GM12878 (cell line): ENCODE measurements around the gene TMEM14A. TPM values are rescaled to one million over a fixed set of nuclear protein-coding genes. Genes with fewer than 3 reads are reported as not detected.

Experiments
- ATAC-seq: fragments of 200-7000 bp; cut with Tn5 transposase; 3 replicates; pipeline ENCODE4 v1.9.1; 2020; ENCODE audit warnings: mild to moderate bottlenecking, moderate library complexity
- BruUV-seq: library from RNA; stranded (reverse); fragments of 400-500 nt; replicated peaks from 2 replicates; lab custom pipeline; 2021; lab: Mats Ljungman, UMichigan
- CTCF ChIA-PET: fragments of 300-600 bp; sonication (Branson Sonifier 250); formaldehyde crosslinking; extraction: SDS; loops from one replicate; lab custom pipeline; 2021; ENCODE audit warnings: inconsistent platforms; lab: Yijun Ruan, JAX
- POLR2A ChIA-PET: fragments of 350-600 bp; formaldehyde crosslinking; extraction: SDS; loops from one replicate; lab custom pipeline; 2021; ENCODE audit warnings: inconsistent platforms; lab: Charles Lee
- RAD21 ChIA-PET: fragments of 300-600 bp; sonication (Branson Sonifier 250); formaldehyde crosslinking; loops from one replicate; lab custom pipeline; 2023; ENCODE audit warnings: antibody characterized with exemption; ENCODE audit not compliant: unreplicated experiment; lab: Charles Lee
- SMC1A ChIA-PET: fragments of 300-600 bp; sonication (Branson Sonifier 250); formaldehyde crosslinking; loops from one replicate; lab custom pipeline; 2023; ENCODE audit not compliant: unreplicated experiment, uncharacterized antibody; lab: Charles Lee
- DNase-seq: peaks from one replicate; pipeline ENCODE4 v3.0.0-alpha.2; 2011; ENCODE audit warnings: low read depth, low spot score
- FAIRE-seq: peaks from 3 replicates; lab custom pipeline; 2011; peaks lifted over from hg19 to GRCh38; lab: Jason Lieb, UNC
- H2AFZ ChIP-seq: 2 replicates; pipeline ENCODE4 v1.6.0; 2011; ENCODE audit warnings: low read depth, low read length, control low read depth; ENCODE audit not compliant: control insufficient read depth
- H3K27ac ChIP-seq: 2 replicates; pipeline ENCODE4 v1.5.1; 2011; ENCODE audit warnings: control low read depth; ENCODE audit not compliant: control insufficient read depth, insufficient read depth
- H3K27me3 ChIP-seq, 2 experiments: replicated peaks in 1 of 2; 2 replicates each; pipeline versions ENCODE4 v1.6.0 to v1.6.1; 2011; ENCODE audit warnings: low read length in 1 of 2; ENCODE audit not compliant: control insufficient read depth in 2 of 2, insufficient read depth in 2 of 2
- H3K36me3 ChIP-seq, 2 experiments: 2 replicates each; pipeline ENCODE4 v1.5.1; 2011; ENCODE audit warnings: low read length in 1 of 2; ENCODE audit not compliant: control insufficient read depth in 2 of 2, insufficient read depth in 2 of 2
- H3K4me1 ChIP-seq: 2 replicates; pipeline ENCODE4 v1.6.1; 2011; ENCODE audit warnings: mild to moderate bottlenecking, low read length, moderate library complexity, mixed read lengths; ENCODE audit not compliant: control insufficient read depth, insufficient read depth
- H3K4me2 ChIP-seq: 2 replicates; pipeline ENCODE4 v1.6.0; 2011; ENCODE audit warnings: control low read depth; ENCODE audit not compliant: control insufficient read depth, insufficient read depth
- H3K4me3 ChIP-seq: fragments of 200-600 bp; sonication (generic); 2 replicates; pipeline ENCODE4 v1.5.1; 2016
- H3K79me2 ChIP-seq: 2 replicates; pipeline ENCODE4 v1.6.0; 2011; ENCODE audit warnings: low read length; ENCODE audit not compliant: control insufficient read depth, insufficient read depth
- H3K9ac ChIP-seq: 2 replicates; pipeline ENCODE4 v1.8.0; 2011; ENCODE audit warnings: low read length, control low read depth, mixed read lengths; ENCODE audit not compliant: control insufficient read depth, insufficient read depth
- H3K9me3 ChIP-seq: replicated peaks from 3 replicates; pipeline ENCODE4 v1.5.1; 2011; ENCODE audit warnings: mild to moderate bottlenecking, low read length; ENCODE audit not compliant: control insufficient read depth, insufficient read depth
- H4K20me1 ChIP-seq: 2 replicates; pipeline ENCODE4 v1.6.0; 2011; ENCODE audit not compliant: control insufficient read depth, insufficient read depth
- EGR1 ChIP-seq, 2 experiments: IDR thresholded peaks; 1 replicate in 1 of 2; 2 replicates in 1 of 2; pipeline ENCODE4 v1.6.1; 2011 to 2012; ENCODE audit warnings: low read depth in 2 of 2, low read length in 2 of 2, borderline replicate concordance in 1 of 2, mild to moderate bottlenecking in 1 of 2, moderate library complexity in 1 of 2
- IRF4 ChIP-seq: IDR thresholded peaks from 2 replicates; pipeline ENCODE4 v1.6.1; 2011; ENCODE audit warnings: low read depth, low read length
- KAT2A ChIP-seq: conservative IDR thresholded peaks from 2 replicates; pipeline ENCODE4 v1.6.1; 2011; ENCODE audit warnings: low read depth, low read length; ENCODE audit not compliant: control insufficient read depth
- MLLT1 ChIP-seq: fragments of 450-650 bp; IDR thresholded peaks from 2 replicates; pipeline ENCODE4 v1.6.1; 2016; ENCODE audit warnings: mild to moderate bottlenecking
- ZNF24 ChIP-seq: fragments of 450-650 bp; IDR thresholded peaks from 2 replicates; pipeline ENCODE4 v1.6.1; 2017; ENCODE audit warnings: antibody characterized with exemption, mild to moderate bottlenecking
- WGBS: methylation state at CpG from one replicate; pipeline ENCODE4 v1.1.6; 2016; ENCODE audit warnings: low lambda C conversion rate; ENCODE audit not compliant: insufficient replicate concordance, insufficient coverage; ENCODE audit errors: missing lambda C conversion rate; 5-methylcytosine and 5-hydroxymethylcytosine counted together
- in situ Hi-C: fragments of 300-500 bp; cut with MboI; formaldehyde crosslinking; loops from 9 replicates; pipeline ENCODE4 v1.14.3; 2018; ENCODE audit warnings: mixed read lengths
- intact Hi-C: fragments of 100-400 bp; cut with micrococcal nuclease; formaldehyde crosslinking; loops from one replicate; pipeline ENCODE4 v1.14.2; 2022; ENCODE audit not compliant: unreplicated experiment
- polyA plus RNA-seq, 11 experiments: library from polyadenylated mRNA; depleted of rRNA in 4 of 11; unstranded in 6 of 11; stranded (reverse) in 5 of 11; fragments of >200 nt; fragmentation: Nextera tagmentation in 4 of 11; fragmentation: Illumina TruSeq in 1 of 11; extraction: Ambion mirVana in 4 of 11; extraction: Trizol in 1 of 11; gene quantifications; 1 replicate in 1 of 11; 2 replicates in 10 of 11; pipeline versions ENCODE4 v1.2.1 to v1.2.3, GENCODE V29; 2011 to 2016; ENCODE audit warnings: inconsistent platforms in 2 of 11, missing spikeins in 2 of 11, low read depth in 1 of 11
- total RNA-seq, 4 experiments: library from RNA; depleted of rRNA in 3 of 4; stranded (reverse); fragments of >200 nt in 3 of 4; fragmentation: Illumina TruSeq in 1 of 4; extraction: Trizol in 1 of 4; gene quantifications; 2 replicates each; pipeline versions ENCODE4 v1.2.1 to v1.2.3, GENCODE V29; 2013 to 2021
- TF ChIP-seq, protein P1 (sequence below): fragments of 450-650 bp; formaldehyde crosslinking; IDR thresholded peaks from 2 replicates; pipeline ENCODE4 v1.5.0; 2022; ENCODE audit warnings: mild to moderate bottlenecking, missing genetic modification characterization

The TMEM14A gene
- total and polyA plus RNA-seq, 10 of the 15 experiments (the other 5 are each of a cell fraction or from before 2014, with no cell fraction given), result 15.6 to 143 (median 33.1) TPM

DNA sequence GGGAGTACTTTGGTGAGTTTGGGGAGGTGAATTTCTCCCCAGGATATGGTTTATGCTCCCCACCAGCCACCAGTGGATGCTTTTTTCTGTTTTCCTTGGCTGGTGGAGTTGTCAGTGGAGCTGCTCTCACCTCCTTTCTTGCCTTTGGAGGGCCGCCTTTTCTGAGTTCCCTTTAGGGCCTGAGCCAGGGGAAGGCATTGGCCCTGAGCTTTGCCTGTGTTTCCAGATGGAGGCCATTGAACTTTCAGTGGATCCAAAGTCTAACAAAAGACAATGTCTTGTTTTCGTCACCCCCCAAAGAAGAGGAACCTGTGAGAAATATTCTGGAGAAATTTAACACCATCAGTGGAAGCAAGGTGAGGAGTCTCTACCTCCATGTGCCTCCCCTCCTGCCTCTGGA lies 4.4 kb upstream of the TMEM14A start:
- H3K4me3 ChIP-seq, result peak overlapping the region; percentile 73

More for the DNA sequence above, 4.4 kb upstream of the TMEM14A start:
- H3K27ac ChIP-seq, result no peak overlapping the region
- no peaks in the 10 kb centered on the region for H4K20me1 ChIP-seq
- ChIA-PET RAD21 (interaction anchor here (0.9 to 2.5 kb wide), 3 partner anchors 14 to 251 kb away, joined by 3 to 10 read pairs (median 3); no protein-coding TSS in a partner anchor), POLR2A (no interaction called here), CTCF (interaction anchor here (1.0 to 2.7 kb wide), 4 partner anchors 15 to 381 kb away, joined by 3 to 29 read pairs (median 8); no protein-coding TSS in a partner anchor), SMC1A (interaction anchor here (0.8 to 2.8 kb wide), 4 partner anchors 15 to 246 kb away, joined by 3 to 25 read pairs (median 6); partner anchors contain the start of gene EFHC1)
- intact Hi-C loops, result no loop called here
- peaks cover 10% of the 10 kb centered on the region for H3K79me2 ChIP-seq
- 90% methylated on average over 2 of the region's 2 CpGs for WGBS
- no peak for DNase-seq
- peak overlapping the region; percentile 75; the same call in 1 of the 2 replicates for H3K9ac ChIP-seq
- in situ Hi-C loops, result loop anchor here (10.0 kb wide), 1 partner anchor 502 kb away; no protein-coding TSS in a partner anchor
- H3K4me2 ChIP-seq, result peak overlapping the region; percentile 62
- peaks cover 28% of the 10 kb centered on the region for H3K4me1 ChIP-seq
- H2AFZ ChIP-seq, result no peak overlapping the region
- no peak for FAIRE-seq
- no peak for TF ChIP-seq EGR1 (IDR thresholded peaks at IDR 0.05; ENCODE audit: borderline replicate concordance in 1 of 2, low read depth in 2 of 2, low read length in 2 of 2)
- no peak for TF ChIP-seq ZNF24
- no peak for TF ChIP-seq KAT2A
- TF ChIP-seq, protein P1, sequence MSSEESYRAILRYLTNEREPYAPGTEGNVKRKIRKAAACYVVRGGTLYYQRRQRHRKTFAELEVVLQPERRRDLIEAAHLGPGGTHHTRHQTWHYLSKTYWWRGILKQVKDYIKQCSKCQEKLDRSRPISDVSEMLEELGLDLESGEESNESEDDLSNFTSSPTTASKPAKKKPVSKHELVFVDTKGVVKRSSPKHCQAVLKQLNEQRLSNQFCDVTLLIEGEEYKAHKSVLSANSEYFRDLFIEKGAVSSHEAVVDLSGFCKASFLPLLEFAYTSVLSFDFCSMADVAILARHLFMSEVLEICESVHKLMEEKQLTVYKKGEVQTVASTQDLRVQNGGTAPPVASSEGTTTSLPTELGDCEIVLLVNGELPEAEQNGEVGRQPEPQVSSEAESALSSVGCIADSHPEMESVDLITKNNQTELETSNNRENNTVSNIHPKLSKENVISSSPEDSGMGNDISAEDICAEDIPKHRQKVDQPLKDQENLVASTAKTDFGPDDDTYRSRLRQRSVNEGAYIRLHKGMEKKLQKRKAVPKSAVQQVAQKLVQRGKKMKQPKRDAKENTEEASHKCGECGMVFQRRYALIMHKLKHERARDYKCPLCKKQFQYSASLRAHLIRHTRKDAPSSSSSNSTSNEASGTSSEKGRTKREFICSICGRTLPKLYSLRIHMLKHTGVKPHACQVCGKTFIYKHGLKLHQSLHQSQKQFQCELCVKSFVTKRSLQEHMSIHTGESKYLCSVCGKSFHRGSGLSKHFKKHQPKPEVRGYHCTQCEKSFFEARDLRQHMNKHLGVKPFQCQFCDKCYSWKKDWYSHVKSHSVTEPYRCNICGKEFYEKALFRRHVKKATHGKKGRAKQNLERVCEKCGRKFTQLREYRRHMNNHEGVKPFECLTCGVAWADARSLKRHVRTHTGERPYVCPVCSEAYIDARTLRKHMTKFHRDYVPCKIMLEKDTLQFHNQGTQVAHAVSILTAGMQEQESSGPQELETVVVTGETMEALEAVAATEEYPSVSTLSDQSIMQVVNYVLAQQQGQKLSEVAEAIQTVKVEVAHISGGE (CRISPR knock-in tag), result no peak
- TF ChIP-seq IRF4, result no peak
- no peak for TF ChIP-seq MLLT1
- H3K27me3 ChIP-seq, result no peaks in the 10 kb centered on the region
- no TSS peak for BruUV-seq
- no peaks in the 10 kb centered on the region for H3K36me3 ChIP-seq
- H3K9me3 ChIP-seq, result no peaks in the 10 kb centered on the region
- ATAC-seq, result no peak
